ENCODE results near the gene FAM193A. TPM values are rescaled to one million over a fixed set of nuclear protein-coding genes. Genes with fewer than 3 reads are reported as not detected.

Gene FAM193A
- total RNA-seq, 1 experiment from 2014 or later = 13.6 TPM

DNA sequence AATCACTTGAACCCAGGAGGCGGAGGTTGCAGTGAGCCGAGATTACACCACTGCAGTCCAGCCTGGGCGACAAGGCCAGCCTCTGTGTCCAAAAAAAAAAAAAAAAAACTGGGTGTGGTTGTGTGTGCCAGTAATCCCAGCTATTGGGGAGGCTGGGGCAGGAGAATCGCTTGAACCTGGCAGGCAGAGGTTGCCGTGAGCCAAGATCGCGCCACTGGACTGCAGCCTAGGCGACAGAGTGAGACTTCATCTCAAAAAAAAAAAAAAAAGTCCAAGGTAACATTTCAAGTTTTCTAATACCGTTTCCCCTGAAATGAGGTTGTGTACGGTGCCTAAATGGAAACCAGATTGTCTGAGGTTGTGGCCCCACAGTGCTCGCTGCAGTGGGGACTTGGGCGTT, 35.6 kb downstream of the FAM193A start:
- no peak for TF ChIP-seq EZH2phosphoT487 (IDR thresholded peaks at IDR 0.05; ENCODE audit: borderline replicate concordance, low read length)
- no peaks in the 10 kb centered on the region for H3K36me3 ChIP-seq (ENCODE audit: low read depth, low read length)
- H3K4me2 ChIP-seq (ENCODE audit: low read length) = no peak overlapping the region
- H4K20me1 ChIP-seq (ENCODE audit: low read length) = peaks cover 23% of the 10 kb centered on the region; the same call in 1 of the 2 replicates
- no peaks in the 10 kb centered on the region for H3K9me3 ChIP-seq (ENCODE audit: low read length)
- intact Hi-C loops (cut with micrococcal nuclease) = no loop called here
- peaks cover 97% of the 10 kb centered on the region for H3K79me2 ChIP-seq (ENCODE audit: low read length)
- no peak for DNase-seq
- H3K9me2 ChIP-seq (replicated peaks; ENCODE audit: low read length) = no peaks in the 10 kb centered on the region
- H2AFZ ChIP-seq (ENCODE audit: low read length) = no peak overlapping the region
- H3K27me3 ChIP-seq (ENCODE audit: low read length) = no peaks in the 10 kb centered on the region
- H3F3A ChIP-seq (ENCODE audit: low read length, unreplicated experiment) = no peaks in the 10 kb centered on the region
- no peak for ATAC-seq
- H3K27ac ChIP-seq (ENCODE audit: low read length) = no peak overlapping the region
- ChIA-PET POLR2A (ENCODE audit: unreplicated experiment) (no interaction called here), CTCF (no interaction called here)
- no peaks in the 10 kb centered on the region for H3K4me1 ChIP-seq (ENCODE audit: insufficient read depth, low read length)
- H3K9ac ChIP-seq (ENCODE audit: low read length) = no peak overlapping the region
- H3K4me3 ChIP-seq (ENCODE audit: low read length) = no peak overlapping the region
- no TSS peak for BruUV-seq (replicated peaks)

DNA sequence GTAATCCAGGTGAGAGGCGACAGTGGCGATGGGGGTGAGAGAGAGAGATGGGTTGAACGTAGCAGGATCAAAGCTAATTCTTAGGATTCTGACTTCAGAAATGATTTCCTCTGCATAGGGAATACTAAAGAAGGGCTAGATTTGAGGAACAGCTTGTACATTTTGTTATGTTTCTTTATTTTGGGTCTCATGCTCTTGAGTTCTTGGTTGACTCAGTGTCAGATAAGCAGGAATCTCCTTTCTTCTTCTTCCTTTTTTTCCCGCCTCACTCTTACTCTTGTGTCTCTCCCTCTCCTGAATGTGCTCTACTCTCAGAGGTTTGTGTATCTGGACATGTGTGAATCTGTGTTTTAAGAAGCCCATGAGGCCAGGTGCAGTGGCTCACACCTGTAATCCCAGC, 36.4 kb downstream of the FAM193A start:
- ChIA-PET POLR2A (ENCODE audit: unreplicated experiment) (interaction anchor here (0.6 kb wide), 1 partner anchor 344 kb away, joined by 6 read pairs; no protein-coding TSS in a partner anchor), CTCF (no interaction called here)
- BruUV-seq (replicated peaks) = no TSS peak
- Histone ChIP-seq H3F3A (ENCODE audit: low read length, unreplicated experiment) (no peaks in the 10 kb centered on the region), H4K20me1 (ENCODE audit: low read length) (peaks cover 23% of the 10 kb centered on the region; the same call in 1 of the 2 replicates), H3K79me2 (ENCODE audit: low read length) (peaks cover 97% of the 10 kb centered on the region), H3K4me3 (ENCODE audit: low read length) (no peak overlapping the region), H3K9ac (ENCODE audit: low read length) (no peak overlapping the region), H3K9me3 (ENCODE audit: low read length) (no peaks in the 10 kb centered on the region), H3K9me2 (replicated peaks; ENCODE audit: low read length) (no peaks in the 10 kb centered on the region), H2AFZ (ENCODE audit: low read length) (no peak overlapping the region), H3K27me3 (ENCODE audit: low read length) (no peaks in the 10 kb centered on the region), H3K27ac (ENCODE audit: low read length) (no peak overlapping the region), H3K4me2 (ENCODE audit: low read length) (no peak overlapping the region), H3K36me3 (ENCODE audit: low read depth, low read length) (no peaks in the 10 kb centered on the region), H3K4me1 (ENCODE audit: insufficient read depth, low read length) (no peaks in the 10 kb centered on the region)
- no peak for TF ChIP-seq EZH2phosphoT487 (IDR thresholded peaks at IDR 0.05; ENCODE audit: borderline replicate concordance, low read length)
- TF ChIP-seq, protein P1, sequence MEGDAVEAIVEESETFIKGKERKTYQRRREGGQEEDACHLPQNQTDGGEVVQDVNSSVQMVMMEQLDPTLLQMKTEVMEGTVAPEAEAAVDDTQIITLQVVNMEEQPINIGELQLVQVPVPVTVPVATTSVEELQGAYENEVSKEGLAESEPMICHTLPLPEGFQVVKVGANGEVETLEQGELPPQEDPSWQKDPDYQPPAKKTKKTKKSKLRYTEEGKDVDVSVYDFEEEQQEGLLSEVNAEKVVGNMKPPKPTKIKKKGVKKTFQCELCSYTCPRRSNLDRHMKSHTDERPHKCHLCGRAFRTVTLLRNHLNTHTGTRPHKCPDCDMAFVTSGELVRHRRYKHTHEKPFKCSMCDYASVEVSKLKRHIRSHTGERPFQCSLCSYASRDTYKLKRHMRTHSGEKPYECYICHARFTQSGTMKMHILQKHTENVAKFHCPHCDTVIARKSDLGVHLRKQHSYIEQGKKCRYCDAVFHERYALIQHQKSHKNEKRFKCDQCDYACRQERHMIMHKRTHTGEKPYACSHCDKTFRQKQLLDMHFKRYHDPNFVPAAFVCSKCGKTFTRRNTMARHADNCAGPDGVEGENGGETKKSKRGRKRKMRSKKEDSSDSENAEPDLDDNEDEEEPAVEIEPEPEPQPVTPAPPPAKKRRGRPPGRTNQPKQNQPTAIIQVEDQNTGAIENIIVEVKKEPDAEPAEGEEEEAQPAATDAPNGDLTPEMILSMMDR (conservative IDR thresholded peaks at IDR 0.05; ENCODE audit: low read depth, low read length) = no peak
- ATAC-seq (no peak), DNase-seq (no peak)
- intact Hi-C loops (cut with micrococcal nuclease) = no loop called here

DNA sequence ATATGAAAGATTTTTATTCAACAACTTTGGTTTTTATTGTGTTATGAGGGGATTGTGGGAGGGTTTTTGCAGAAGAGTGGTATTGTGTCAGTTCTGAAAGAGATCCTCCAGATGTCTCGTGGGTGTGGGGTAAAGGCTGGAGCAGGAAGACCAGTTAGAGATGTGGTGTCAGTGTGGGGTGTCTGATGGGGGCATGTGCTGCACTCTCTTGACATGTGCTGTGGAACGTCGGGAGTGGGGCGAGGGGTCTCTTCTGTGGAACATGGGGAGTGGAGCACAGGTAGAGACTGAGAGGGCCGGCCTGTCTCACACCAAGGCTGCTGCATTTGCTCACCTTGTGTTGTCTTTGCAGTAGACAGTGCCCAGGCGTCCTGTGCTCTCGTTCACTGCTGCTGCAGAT, 37.6 kb downstream of the FAM193A start:
- Histone ChIP-seq H3K9me3 (ENCODE audit: low read length) (no peaks in the 10 kb centered on the region), H3K9me2 (replicated peaks; ENCODE audit: low read length) (no peaks in the 10 kb centered on the region), H3K36me3 (ENCODE audit: low read depth, low read length) (no peaks in the 10 kb centered on the region), H4K20me1 (ENCODE audit: low read length) (peaks cover 23% of the 10 kb centered on the region; the same call in 1 of the 2 replicates), H3K4me3 (ENCODE audit: low read length) (no peak overlapping the region), H3K79me2 (ENCODE audit: low read length) (peaks cover 97% of the 10 kb centered on the region), H2AFZ (ENCODE audit: low read length) (no peak overlapping the region), H3K27me3 (ENCODE audit: low read length) (no peaks in the 10 kb centered on the region), H3F3A (ENCODE audit: low read length, unreplicated experiment) (no peaks in the 10 kb centered on the region), H3K9ac (ENCODE audit: low read length) (no peak overlapping the region), H3K4me1 (ENCODE audit: insufficient read depth, low read length) (no peaks in the 10 kb centered on the region), H3K4me2 (ENCODE audit: low read length) (no peak overlapping the region), H3K27ac (ENCODE audit: low read length) (no peak overlapping the region)
- BruUV-seq (replicated peaks) = no TSS peak
- CTCF ChIA-PET = no interaction called here
- DNase-seq (no peak), ATAC-seq (no peak)
- POLR2A ChIA-PET (ENCODE audit: unreplicated experiment) = no interaction called here
- TF ChIP-seq EZH2phosphoT487 (IDR thresholded peaks at IDR 0.05; ENCODE audit: borderline replicate concordance, low read length) = no peak
- TF ChIP-seq EZH2 (IDR thresholded peaks at IDR 0.05; ENCODE audit: low read length, unreplicated experiment) = no peak
- TF ChIP-seq, protein P1 (conservative IDR thresholded peaks at IDR 0.05; ENCODE audit: low read depth, low read length) = no peak
- intact Hi-C loops (cut with micrococcal nuclease) = no loop called here
